ENCODE results near the gene TRAF2.

TRAF2 gene

DNA sequence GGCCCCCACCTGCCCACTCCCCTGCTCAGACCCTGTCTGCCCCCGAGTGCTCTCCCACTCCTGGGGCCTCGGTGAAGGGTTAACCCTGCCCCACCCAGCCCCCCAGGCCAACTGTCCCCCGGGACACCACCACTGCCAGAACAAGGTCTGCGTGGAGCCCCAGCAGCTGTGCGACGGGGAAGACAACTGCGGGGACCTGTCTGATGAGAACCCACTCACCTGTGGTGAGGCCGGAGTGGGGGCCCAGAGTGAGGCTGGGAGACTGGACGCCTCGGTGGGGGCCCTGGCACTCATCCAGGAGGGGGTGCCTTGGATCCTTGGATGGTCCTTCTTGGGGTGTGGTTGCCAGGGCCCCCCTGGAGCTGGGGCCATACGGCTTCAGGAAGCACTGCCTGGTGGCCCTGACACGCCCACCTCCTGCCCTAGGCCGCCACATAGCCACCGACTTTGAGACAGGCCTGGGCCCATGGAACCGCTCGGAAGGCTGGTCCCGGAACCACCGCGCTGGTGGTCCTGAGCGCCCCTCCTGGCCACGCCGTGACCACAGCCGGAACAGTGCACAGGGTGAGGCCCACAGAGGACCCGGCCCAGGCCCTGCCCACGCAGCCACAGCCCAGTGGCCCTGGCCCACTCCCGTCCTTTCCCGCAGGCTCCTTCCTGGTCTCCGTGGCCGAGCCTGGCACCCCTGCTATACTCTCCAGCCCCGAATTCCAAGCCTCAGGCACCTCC lies 32.0 kb upstream of the TRAF2 start:
- WGBS, 2 experiments: 92 to 93% methylated on average over 30 of the region's 30 CpGs
- no peaks in the 10 kb centered on the region for H3K27me3 ChIP-seq (ENCODE audit: control insufficient read depth, insufficient read depth, low read length, poor library complexity, severe bottlenecking)
- no peak overlapping the region for H3K4me3 ChIP-seq (ENCODE audit: insufficient read depth, low read depth, low read length)
- H3K27ac ChIP-seq (ENCODE audit: insufficient read depth, low read depth, low read length, poor library complexity, severe bottlenecking): no peak overlapping the region
- no peaks in the 10 kb centered on the region for H3K9me3 ChIP-seq (ENCODE audit: control insufficient read depth, low read length)
- peaks cover 8% of the 10 kb centered on the region for H3K36me3 ChIP-seq (ENCODE audit: control insufficient read depth, insufficient read depth, low read length)
- H3K4me1 ChIP-seq (ENCODE audit: control insufficient read depth, insufficient read depth, low read length): peaks cover 6% of the 10 kb centered on the region

DNA sequence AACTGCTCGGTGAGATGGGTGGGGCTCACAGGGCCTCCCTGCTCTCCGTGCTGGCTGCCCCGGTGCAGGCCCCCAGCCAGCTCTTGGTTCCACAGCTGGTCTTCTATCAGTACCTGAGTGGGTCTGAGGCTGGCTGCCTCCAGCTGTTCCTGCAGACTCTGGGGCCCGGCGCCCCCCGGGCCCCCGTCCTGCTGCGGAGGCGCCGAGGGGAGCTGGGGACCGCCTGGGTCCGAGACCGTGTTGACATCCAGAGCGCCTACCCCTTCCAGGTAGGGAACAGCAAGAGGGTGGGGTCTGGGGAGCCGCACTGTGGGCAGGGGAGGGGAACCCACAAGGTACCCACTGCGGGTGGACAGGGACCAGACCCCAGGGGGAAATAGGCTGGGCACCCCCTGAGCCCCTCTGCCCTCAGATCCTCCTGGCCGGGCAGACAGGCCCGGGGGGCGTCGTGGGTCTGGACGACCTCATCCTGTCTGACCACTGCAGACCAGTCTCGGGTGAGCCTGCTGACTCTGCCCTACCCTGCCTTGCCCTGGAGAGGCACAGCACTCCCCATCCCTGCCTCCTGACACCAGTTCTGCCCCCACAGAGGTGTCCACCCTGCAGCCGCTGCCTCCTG lies 31.4 kb upstream of the TRAF2 start:
- no peaks in the 10 kb centered on the region for H3K27me3 ChIP-seq (ENCODE audit: control insufficient read depth, insufficient read depth, low read length, poor library complexity, severe bottlenecking)
- 93 to 95% methylated on average over 23 of the region's 23 CpGs for WGBS, 2 experiments

DNA sequence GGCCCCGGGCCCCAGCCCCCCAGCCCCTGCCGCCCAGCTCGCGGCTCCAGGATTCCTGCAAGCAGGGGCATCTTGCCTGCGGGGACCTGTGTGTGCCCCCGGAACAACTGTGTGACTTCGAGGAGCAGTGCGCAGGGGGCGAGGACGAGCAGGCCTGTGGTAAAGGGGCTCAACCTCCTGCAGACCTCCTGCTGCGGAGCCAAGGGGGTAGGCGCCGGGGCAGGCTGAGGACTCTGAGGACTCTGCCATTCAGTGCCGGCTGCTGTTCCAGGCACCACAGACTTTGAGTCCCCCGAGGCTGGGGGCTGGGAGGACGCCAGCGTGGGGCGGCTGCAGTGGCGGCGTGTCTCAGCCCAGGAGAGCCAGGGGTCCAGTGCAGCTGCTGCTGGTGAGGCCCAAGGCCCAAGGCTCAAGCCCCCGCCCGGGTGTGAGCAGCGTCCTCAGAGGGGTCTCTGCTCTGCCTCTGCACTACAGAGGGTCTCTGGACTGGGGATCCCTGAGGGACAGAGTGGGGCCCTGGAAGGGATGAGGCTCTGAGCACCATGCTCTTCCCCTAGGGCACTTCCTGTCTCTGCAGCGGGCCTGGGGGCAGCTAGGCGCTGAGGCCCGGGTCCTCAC lies 30.7 kb upstream of the TRAF2 start:
- WGBS, 2 experiments: 92 to 93% methylated on average over 26 of the region's 26 CpGs
- Histone ChIP-seq H3K27me3 (ENCODE audit: control insufficient read depth, insufficient read depth, low read length, poor library complexity, severe bottlenecking) (no peaks in the 10 kb centered on the region), H3K36me3 (ENCODE audit: control insufficient read depth, insufficient read depth, low read length) (peaks cover 10% of the 10 kb centered on the region), H3K4me1 (ENCODE audit: control insufficient read depth, insufficient read depth, low read length) (no peaks in the 10 kb centered on the region), H3K9me3 (ENCODE audit: control insufficient read depth, low read length) (no peaks in the 10 kb centered on the region), H3K27ac (ENCODE audit: insufficient read depth, low read depth, low read length, poor library complexity, severe bottlenecking) (no peak overlapping the region), H3K4me3 (ENCODE audit: insufficient read depth, low read depth, low read length) (no peak overlapping the region)

More for the DNA sequence above, 31.4 kb upstream of the TRAF2 start:
- H3K9me3 ChIP-seq (ENCODE audit: control insufficient read depth, low read length): no peaks in the 10 kb centered on the region
- no peak overlapping the region for H3K27ac ChIP-seq (ENCODE audit: insufficient read depth, low read depth, low read length, poor library complexity, severe bottlenecking)
- no peak overlapping the region for H3K4me3 ChIP-seq (ENCODE audit: insufficient read depth, low read depth, low read length)
- H3K4me1 ChIP-seq (ENCODE audit: control insufficient read depth, insufficient read depth, low read length): peaks cover 6% of the 10 kb centered on the region
- H3K36me3 ChIP-seq (ENCODE audit: control insufficient read depth, insufficient read depth, low read length): peaks cover 8% of the 10 kb centered on the region

DNA sequence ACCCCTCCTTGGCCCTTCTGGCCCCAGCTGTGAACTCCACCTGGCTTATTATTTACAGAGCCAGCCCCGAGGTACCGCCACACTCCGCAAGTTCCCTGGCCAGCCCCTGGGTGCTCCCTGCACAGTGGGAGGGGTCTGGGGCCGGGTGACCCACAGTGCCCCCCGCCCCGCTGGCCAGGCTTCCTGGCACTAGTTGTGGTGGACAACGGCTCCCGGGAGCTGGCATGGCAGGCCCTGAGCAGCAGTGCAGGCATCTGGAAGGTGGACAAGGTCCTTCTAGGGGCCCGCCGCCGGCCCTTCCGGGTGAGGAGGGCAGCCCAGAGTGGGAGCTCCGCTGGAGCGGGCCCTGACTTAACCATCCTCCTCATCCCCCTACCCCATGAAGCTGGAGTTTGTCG lies 30.2 kb upstream of the TRAF2 start:
- Histone ChIP-seq H3K4me1 (ENCODE audit: control insufficient read depth, insufficient read depth, low read length) (no peaks in the 10 kb centered on the region), H3K36me3 (ENCODE audit: control insufficient read depth, insufficient read depth, low read length) (peaks cover 10% of the 10 kb centered on the region), H3K9me3 (ENCODE audit: control insufficient read depth, low read length) (no peaks in the 10 kb centered on the region), H3K4me3 (ENCODE audit: insufficient read depth, low read depth, low read length) (no peak overlapping the region), H3K27ac (ENCODE audit: insufficient read depth, low read depth, low read length, poor library complexity, severe bottlenecking) (no peak overlapping the region), H3K27me3 (ENCODE audit: control insufficient read depth, insufficient read depth, low read length, poor library complexity, severe bottlenecking) (no peaks in the 10 kb centered on the region)
- WGBS, 2 experiments: 92 to 93% methylated on average over 15 of the region's 15 CpGs

DNA sequence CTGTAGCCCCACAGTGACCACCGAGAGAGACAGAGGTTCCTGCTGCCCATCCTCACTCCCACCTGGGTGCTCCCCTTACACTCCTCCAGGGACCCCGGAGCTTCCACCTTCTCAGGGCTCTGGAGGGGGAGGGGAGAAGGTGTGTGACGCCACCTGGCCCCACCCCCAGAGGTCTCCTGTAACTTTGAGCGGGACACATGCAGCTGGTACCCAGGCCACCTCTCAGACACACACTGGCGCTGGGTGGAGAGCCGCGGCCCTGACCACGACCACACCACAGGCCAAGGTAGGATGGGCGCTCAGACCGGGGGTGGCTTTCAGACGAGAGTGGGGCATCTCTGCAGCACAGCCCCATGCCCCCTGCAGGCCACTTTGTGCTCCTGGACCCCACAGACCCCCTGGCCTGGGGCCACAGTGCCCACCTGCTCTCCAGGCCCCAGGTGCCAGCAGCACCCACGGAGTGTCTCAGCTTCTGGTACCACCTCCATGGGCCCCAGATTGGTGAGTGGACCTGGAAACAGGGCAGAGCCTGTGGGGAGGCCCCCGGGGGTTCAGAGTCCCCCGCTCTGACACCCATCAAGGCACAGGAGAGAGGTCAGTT lies 29.7 kb upstream of the TRAF2 start:
- Histone ChIP-seq H3K9me3 (ENCODE audit: control insufficient read depth, low read length) (no peaks in the 10 kb centered on the region), H3K36me3 (ENCODE audit: control insufficient read depth, insufficient read depth, low read length) (peaks cover 13% of the 10 kb centered on the region), H3K4me3 (ENCODE audit: insufficient read depth, low read depth, low read length) (no peak overlapping the region), H3K4me1 (ENCODE audit: control insufficient read depth, insufficient read depth, low read length) (no peaks in the 10 kb centered on the region), H3K27ac (ENCODE audit: insufficient read depth, low read depth, low read length, poor library complexity, severe bottlenecking) (no peak overlapping the region), H3K27me3 (ENCODE audit: control insufficient read depth, insufficient read depth, low read length, poor library complexity, severe bottlenecking) (no peaks in the 10 kb centered on the region)
- 90 to 95% methylated on average over 13 to 14 of the region's 14 CpGs for WGBS, 2 experiments

DNA sequence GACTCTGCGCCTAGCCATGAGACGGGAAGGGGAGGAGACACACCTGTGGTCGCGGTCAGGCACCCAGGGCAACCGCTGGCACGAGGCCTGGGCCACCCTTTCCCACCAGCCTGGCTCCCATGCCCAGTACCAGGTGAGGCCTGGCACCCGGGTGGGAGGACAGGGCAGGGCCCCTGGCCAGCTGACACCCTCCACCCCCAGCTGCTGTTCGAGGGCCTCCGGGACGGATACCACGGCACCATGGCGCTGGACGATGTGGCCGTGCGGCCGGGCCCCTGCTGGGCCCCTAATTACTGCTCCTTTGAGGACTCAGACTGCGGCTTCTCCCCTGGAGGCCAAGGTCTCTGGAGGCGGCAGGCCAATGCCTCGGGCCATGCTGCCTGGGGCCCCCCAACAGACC lies 29.1 kb upstream of the TRAF2 start:
- Histone ChIP-seq H3K27me3 (ENCODE audit: control insufficient read depth, insufficient read depth, low read length, poor library complexity, severe bottlenecking) (no peaks in the 10 kb centered on the region), H3K9me3 (ENCODE audit: control insufficient read depth, low read length) (no peaks in the 10 kb centered on the region), H3K4me1 (ENCODE audit: control insufficient read depth, insufficient read depth, low read length) (no peaks in the 10 kb centered on the region), H3K36me3 (ENCODE audit: control insufficient read depth, insufficient read depth, low read length) (peaks cover 16% of the 10 kb centered on the region), H3K27ac (ENCODE audit: insufficient read depth, low read depth, low read length, poor library complexity, severe bottlenecking) (no peak overlapping the region), H3K4me3 (ENCODE audit: insufficient read depth, low read depth, low read length) (no peak overlapping the region)
- 93% methylated on average over 19 of the region's 19 CpGs for WGBS, 2 experiments

DNA sequence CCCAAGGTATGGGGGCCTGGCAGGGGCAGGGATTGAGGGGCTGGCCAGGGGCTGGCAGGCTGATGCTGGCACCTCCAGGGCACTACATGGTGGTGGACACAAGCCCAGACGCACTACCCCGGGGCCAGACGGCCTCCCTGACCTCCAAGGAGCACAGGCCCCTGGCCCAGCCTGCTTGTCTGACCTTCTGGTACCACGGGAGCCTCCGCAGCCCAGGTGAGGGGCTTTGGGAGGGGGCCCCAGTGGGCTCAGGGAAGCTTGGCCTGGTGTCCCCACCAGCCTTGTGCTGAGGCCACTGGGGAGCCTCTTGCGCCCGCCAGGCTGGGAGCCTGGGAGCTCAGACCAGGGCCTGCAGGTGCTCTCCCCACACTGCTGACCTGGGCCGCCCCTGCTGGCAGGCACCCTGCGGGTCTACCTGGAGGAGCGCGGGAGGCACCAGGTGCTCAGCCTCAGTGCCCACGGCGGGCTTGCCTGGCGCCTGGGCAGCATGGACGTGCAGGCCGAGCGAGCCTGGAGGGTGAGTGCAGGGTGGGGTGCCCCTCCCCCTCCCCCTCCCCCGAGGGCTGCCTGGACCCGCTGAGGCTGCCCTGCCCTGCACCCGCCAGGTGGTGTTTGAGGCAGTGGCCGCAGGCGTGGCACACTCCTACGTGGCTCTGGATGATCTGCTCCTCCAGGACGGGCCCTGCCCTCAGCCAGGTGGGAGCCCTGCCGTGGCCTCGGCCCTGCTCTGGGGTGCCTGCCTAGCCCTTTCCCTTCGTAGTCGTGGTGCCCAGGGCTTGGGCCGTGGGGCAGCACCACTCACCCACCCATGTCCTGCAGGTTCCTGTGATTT lies 28.5 kb upstream of the TRAF2 start:
- H3K4me3 ChIP-seq (ENCODE audit: insufficient read depth, low read depth, low read length): no peak overlapping the region
- peaks cover 22% of the 10 kb centered on the region for H3K36me3 ChIP-seq (ENCODE audit: control insufficient read depth, insufficient read depth, low read length)
- 94 to 95% methylated on average over 29 of the region's 29 CpGs for WGBS, 2 experiments
- H3K27ac ChIP-seq (ENCODE audit: insufficient read depth, low read depth, low read length, poor library complexity, severe bottlenecking): no peak overlapping the region
- H3K4me1 ChIP-seq (ENCODE audit: control insufficient read depth, insufficient read depth, low read length): no peaks in the 10 kb centered on the region
- H3K27me3 ChIP-seq (ENCODE audit: control insufficient read depth, insufficient read depth, low read length, poor library complexity, severe bottlenecking): no peaks in the 10 kb centered on the region
- H3K9me3 ChIP-seq (ENCODE audit: control insufficient read depth, low read length): no peaks in the 10 kb centered on the region

DNA sequence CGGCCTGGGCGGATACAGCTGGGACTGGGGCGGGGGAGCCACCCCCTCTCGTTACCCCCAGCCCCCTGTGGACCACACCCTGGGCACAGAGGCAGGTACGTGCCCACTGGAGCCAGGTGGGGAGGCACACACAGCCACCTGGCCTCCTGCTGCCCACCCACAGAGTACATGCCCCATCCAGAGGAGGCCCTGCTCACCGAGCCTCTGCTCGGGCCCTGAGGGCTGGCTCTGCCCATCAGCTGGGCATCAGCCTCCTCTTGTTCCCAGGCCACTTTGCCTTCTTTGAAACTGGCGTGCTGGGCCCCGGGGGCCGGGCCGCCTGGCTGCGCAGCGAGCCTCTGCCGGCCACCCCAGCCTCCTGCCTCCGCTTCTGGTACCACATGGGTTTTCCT lies 27.9 kb upstream of the TRAF2 start:
- WGBS, 2 experiments: 93 to 97% methylated on average over 15 of the region's 15 CpGs
- Histone ChIP-seq H3K9me3 (ENCODE audit: control insufficient read depth, low read length) (no peaks in the 10 kb centered on the region), H3K4me3 (ENCODE audit: insufficient read depth, low read depth, low read length) (no peak overlapping the region), H3K4me1 (ENCODE audit: control insufficient read depth, insufficient read depth, low read length) (no peaks in the 10 kb centered on the region), H3K27ac (ENCODE audit: insufficient read depth, low read depth, low read length, poor library complexity, severe bottlenecking) (no peak overlapping the region), H3K36me3 (ENCODE audit: control insufficient read depth, insufficient read depth, low read length) (peaks cover 29% of the 10 kb centered on the region), H3K27me3 (ENCODE audit: control insufficient read depth, insufficient read depth, low read length, poor library complexity, severe bottlenecking) (no peaks in the 10 kb centered on the region)

DNA sequence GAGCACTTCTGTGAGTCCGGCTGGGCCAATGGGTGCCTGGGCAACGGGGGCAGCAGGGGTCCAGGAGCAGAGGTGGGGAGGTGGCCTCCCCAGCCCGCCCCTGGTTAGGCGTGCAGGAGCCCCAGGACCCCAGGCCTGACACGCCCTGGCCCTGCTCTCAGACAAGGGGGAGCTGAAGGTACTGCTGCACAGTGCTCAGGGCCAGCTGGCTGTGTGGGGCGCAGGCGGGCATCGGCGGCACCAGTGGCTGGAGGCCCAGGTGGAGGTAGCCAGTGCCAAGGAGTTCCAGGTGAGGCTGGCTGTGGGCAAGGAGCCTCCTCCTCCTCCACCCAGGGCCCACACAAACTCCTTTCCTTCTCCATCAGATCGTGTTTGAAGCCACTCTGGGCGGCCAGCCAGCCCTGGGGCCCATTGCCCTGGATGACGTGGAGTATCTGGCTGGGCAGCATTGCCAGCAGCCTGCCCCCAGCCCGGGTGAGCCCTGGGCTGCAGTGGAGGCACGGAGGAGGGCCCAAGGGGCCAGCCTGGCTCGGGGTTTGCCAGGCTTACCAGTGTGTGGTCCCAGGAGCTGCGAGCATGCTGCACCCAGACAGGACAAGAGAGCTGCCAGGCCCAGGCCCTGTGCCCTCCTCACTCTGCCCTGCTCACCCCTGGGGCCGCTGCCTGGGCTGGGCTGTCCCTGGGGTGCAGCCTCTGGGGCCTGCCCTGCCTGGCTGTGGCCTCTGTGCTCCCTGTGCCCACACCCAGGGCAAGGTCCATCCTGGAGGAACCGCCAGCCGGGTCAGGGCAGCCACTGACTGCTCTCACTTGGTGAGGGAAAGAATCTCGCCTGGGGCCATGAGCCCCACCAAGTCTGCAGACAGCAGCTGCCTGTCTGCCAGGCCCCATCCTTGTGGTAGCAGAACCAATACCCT lies 27.2 kb upstream of the TRAF2 start:
- 94 to 96% methylated on average over 20 of the region's 20 CpGs for WGBS, 2 experiments
- H3K27me3 ChIP-seq (ENCODE audit: control insufficient read depth, insufficient read depth, low read length, poor library complexity, severe bottlenecking): no peaks in the 10 kb centered on the region
- no peaks in the 10 kb centered on the region for H3K4me1 ChIP-seq (ENCODE audit: control insufficient read depth, insufficient read depth, low read length)
- H3K9me3 ChIP-seq (ENCODE audit: control insufficient read depth, low read length): no peaks in the 10 kb centered on the region
- H3K4me3 ChIP-seq (ENCODE audit: insufficient read depth, low read depth, low read length): no peak overlapping the region
- no peak overlapping the region for H3K27ac ChIP-seq (ENCODE audit: insufficient read depth, low read depth, low read length, poor library complexity, severe bottlenecking)
- peaks cover 35% of the 10 kb centered on the region for H3K36me3 ChIP-seq (ENCODE audit: control insufficient read depth, insufficient read depth, low read length)
